NCI-H2107 (cell line): ENCODE data around the gene ANKRD13C.
A peak's percentile ranks its signal among the peaks of the same experiment; 100 is the strongest.
"Not testable (repeated sequence)": the region's sequence is repeated elsewhere in the genome, so short reads cannot be mapped to it uniquely, and the experiment has no call there.

Experiments
- DNase-seq: peaks from one replicate; lab custom pipeline; 2025; lab: John Stamatoyannopoulos, UW

Gene ANKRD13C, protein sequence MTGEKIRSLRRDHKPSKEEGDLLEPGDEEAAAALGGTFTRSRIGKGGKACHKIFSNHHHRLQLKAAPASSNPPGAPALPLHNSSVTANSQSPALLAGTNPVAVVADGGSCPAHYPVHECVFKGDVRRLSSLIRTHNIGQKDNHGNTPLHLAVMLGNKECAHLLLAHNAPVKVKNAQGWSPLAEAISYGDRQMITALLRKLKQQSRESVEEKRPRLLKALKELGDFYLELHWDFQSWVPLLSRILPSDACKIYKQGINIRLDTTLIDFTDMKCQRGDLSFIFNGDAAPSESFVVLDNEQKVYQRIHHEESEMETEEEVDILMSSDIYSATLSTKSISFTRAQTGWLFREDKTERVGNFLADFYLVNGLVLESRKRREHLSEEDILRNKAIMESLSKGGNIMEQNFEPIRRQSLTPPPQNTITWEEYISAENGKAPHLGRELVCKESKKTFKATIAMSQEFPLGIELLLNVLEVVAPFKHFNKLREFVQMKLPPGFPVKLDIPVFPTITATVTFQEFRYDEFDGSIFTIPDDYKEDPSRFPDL

DNA sequence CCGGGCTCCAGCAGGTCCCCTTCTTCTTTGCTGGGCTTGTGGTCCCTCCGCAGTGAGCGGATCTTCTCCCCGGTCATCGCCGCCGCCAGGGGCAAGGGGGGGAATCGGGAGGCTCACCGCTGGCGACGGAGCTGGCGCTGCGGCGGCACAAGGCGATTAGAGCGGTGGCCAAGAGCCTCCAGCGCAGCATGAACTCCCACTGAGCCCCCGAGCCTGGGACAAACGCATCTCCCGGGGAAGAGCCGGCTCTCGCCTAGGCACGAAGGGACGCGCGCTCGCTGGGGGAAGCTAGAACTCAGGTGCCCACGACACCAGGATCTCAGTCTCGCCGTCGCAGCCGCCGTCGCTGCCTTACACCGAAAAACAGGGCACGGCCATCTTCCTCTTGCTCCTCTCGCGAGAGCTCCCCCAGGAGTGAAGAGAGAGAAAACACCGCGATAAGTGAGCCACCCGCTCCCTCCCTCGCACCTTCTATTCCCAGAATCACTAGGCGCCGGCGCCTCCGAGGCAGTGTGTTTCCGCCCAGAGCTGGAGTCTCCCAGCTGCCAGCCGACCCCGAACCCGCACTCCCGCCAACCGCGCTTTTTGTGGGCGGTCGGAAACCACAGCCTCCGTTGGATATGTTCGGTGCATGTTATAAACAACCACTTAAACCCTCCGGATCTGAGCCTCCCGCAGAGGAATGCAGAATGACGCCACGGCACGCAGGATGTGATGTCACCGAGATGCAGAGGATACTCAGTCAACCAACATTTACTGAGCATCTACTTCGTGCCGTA is at the start of gene ANKRD13C:
Gene ANKRD13C, minus strand, starts transcription at position 391 of the 779 bp plus-strand sequence. Its CDS starts 314 bp downstream, at position 77.
- DNase-seq: peak; percentile 92

DNA sequence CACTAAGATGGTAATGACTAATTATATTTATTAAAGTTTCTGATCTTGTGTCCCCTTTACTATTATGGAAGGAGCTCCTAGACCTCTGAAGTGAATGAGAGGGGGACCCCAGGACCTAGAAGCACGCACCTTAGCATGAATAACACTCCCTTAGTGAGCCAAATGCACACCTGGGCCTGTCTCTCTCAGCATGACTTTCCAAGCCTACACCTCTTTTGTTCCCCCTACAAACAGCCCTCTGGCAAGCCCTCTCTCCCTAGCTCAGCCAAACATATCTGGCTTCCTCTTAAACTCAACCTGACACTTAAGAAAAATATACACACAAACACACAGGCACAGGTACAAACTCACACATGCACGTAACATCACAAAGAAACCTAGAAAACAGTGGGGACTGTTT is 49.2 kb upstream of the ANKRD13C start:
- DNase-seq: no peak

DNA sequence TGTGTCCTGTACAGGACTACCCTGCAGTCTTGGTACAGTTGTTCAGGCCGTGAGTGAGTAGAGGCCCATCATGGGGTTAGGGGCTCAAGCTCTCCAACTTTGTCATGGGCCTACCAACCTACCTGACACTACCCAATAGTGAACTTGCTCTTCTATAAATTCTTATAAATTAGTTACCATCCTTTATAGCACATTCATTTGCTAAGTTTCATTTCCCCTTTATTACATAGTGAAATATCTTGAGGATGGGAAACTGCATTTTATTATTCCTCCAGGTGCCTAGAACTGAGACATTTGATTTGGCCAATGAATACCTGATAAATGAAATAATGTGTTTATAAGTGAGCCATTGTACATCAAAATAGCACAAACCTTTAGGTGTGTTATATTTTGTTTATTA is 47.5 kb upstream of the ANKRD13C start:
- no peak for DNase-seq

DNA sequence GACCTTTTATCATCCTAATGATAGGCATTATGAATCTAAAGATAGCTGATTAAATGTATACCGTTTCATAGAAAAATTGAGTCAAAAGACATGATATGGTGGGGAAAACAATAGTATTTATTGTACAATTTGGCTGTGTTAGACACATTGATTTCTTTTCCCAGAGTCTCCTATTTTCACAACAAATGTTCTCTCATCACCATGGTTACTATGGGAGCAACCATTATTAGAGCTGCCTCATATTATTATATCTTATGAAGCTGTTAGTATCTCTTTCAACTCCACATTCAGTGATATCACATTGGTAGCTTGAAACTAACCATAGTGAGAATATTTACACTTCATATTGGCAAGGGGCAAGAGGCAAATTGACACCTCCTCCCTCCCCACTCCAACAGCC is 45.8 kb upstream of the ANKRD13C start:
- DNase-seq: no peak

DNA sequence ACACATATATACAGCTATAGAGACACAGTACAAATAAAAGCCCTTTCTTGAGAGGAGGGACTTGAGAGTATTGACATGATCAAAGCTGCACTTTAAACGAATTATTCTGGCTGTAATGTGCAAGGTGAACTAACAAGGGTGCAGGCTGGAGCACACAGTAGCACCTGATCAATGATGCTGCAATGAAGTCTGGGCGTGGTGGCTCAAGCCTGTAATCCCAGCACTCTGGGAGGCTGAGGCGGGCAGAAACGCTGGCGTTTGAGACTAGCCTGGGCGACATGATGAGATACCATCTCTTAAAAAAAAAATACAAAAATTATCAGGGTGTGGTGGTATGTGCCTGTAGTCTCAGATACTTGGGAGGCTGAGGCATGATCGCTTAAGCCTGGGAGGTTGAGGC is 42.5 kb upstream of the ANKRD13C start:
- no peak for DNase-seq

DNA sequence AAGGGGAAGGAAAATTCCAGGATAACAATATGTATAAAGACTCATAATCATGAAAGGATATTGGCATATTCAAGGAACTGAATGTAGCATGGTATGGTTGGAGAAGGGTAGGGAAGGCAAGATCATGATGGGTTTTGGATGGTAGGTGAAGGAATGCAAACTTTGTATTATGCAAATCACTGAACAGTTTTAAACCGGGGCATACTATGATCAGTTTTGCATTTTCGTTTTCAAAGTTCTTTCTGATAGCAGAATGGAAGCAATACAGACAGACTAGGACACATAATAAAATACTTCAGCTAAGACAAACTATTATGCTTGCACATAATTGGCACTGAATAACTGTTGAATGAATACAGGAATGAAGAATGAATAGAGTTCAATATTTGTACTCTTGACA is 42.1 kb upstream of the ANKRD13C start:
- no peak for DNase-seq

DNA sequence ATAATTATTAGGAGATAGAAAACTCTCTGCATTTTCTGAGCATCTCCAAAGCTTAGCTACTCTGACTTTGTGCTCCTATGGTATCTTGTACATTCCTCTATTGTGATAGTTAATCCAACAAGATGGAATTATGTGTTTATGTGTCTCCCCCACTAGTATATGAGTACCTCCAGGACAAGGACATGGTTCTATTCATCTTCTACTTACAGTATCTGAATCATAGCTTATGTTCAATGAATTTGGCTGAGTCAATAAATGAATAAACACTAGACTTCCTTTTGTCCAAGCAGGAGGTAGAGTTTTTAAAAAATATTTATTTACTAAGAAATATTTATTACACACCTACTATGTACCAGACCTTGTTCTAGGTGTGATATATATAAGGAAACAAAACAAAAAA is 38.1 kb upstream of the ANKRD13C start:
- no peak for DNase-seq

DNA sequence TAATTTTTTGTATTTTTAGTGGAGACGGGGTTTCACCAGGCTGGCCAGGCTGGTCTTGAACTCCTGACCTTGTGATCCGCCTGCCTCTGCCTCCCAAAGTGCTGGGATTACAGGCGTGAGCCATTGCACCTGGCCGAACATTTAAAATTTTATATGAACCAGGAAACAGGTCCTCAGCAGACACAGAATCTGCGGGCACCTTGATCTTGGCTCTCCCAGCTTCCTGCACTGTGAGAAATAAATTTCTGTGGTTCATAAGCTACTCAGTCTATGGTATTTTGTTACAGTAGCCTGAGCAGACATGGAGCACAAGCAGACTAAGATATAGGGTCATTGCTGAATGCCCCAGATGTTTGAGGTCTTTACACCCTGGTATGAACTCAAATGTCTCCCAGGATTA is 33.0 kb upstream of the ANKRD13C start:
- no peak for DNase-seq

DNA sequence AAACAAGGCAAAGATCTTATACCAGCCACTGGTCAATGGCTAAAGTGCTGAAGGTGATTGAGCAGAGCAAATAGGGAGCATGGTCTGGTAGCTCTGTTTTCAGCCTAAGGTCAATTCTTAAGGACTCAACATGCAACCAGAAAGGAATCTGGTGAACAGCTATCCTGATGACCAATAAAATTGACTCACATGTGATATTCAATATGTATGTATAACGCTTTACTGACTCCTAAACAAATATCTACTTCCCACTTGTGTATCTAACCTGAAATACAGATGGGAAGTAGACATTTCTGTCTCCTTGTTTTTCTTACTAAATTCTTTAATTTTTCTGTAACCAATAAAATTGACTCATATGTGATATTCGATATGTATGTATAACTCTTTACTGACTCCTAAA is 31.6 kb upstream of the ANKRD13C start:
- no peak for DNase-seq

DNA sequence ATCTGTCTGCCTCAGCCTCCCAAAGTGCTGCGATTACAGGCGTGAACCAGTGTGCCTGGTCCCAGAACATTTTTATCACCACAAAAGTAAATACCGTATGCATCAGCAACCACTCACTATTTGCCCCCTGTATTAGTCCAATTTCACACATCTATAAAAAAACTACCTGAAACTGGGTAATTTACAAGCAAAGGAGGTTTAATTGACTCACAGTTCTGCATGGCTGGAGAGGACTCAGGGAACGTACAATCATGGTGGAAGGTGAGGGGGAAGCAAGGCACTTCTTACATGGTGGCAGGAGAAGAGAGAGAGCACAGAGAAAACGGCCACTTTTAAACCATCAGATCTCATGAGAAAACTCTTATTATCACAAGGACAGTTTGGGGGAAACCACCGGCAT is 31.0 kb upstream of the ANKRD13C start:
- DNase-seq: no peak

DNA sequence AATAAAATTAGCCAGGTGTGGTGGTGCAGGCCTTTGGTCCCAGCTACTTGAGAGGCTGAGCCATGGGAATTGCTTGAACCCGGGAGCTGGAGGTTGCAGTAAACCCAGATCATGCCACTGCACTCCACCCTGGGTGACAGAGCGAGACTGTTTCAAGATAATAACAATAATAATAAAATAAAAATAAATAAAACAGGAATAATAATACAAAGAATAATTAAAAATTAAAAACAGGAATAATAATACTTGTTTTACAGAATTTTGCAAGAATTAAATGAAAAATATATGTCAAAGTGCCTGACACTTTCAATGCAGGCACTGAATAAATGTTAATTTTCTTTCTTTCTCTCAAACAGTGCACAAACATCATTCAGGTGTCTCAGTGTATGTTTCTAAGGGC is 30.0 kb upstream of the ANKRD13C start:
- DNase-seq: no peak

DNA sequence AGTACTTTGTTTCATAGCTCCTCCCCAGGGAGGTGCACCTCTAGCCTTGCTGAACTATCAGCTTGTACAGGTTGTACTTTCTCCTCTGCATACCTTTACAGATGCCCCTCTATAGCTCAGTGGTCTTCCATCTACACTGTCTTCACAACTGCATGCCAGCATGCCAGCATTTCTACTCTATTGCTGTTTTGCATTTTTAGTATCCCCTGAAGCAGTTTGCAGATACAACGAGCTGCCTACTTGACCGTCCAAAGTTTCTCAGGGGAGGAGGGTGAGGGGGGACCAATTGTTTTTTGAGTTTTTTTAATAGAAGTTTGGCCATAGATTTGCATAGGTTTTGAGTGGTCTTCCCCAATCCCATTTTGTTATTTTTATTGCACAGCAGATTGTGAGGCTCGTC is 29.0 kb upstream of the ANKRD13C start:
- DNase-seq: no peak

DNA sequence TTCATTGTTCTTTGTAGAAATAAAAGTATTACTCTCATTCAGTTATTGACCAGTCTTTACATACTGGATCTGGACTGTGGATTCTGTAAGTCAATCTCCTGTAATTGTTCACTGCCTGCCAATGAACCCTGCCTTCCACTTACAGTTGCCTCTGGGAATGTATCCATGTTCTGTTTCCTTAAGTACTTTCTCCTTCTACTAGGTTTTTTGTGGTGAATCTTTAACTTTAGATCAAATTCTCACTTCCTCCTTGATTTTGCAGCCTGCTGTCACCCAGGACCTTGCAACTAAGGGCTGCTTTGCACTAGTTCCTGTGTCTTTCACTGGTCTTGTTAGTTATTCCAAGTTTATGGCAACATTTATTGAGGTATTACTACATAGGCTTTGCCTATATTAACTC is 28.2 kb upstream of the ANKRD13C start:
- DNase-seq: no peak

DNA sequence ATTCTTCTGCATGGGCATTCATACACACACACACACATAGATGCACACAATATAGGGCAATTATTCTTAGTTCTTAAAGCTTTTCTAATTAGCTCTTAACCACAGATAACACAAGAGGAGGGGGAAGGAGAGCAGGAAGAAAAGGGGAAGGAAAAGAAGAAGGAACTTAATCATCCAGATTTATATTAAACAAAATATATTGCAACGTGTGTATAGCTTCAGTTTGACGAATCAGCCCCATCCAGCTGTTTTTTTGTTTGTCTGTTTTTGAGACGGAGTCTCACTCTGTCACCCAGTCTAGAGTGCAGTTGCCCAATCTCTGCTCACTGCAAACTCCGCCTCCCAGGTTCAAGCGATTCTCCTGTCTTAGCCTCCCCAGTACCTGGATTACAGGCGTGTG is 21.7 kb upstream of the ANKRD13C start:
- no peak for DNase-seq

DNA sequence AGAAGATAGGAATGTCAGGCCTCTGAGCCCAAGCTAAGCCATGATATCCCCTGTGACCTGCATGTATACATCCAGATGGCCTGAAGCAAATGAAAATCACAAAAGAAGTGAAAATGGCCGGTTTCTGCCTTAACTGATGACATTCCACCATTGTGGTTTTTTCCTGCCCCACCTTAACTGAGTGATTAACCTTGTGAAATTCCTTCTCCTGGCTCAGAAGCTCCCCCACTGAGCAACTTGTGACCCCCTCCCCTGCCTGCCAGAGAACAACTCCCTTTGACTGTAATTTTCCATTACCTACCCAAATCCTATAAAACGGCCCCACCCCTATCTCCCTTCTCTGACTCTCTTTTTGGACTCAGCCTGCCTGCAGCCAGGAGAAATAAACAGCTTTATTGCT is 19.1 kb upstream of the ANKRD13C start:
- not testable (repeated sequence) for DNase-seq

DNA sequence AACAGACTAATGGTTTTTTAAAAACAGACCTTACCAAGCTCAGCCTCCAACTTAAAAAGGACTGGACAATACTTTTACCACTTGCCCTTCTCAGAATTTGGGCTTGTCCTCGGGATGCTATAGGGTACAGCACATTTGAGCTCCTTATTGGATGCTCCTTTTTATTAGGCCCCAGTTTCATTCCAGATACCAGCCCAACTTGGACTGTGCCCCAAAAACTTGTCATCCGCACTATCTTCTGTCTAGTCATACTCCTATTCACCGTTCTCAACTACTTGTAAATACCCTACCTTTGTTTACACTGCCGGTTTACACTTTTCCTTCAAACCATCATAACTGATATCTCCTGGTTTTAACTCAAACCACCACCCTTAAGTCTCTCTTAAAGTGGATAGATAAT is 17.9 kb upstream of the ANKRD13C start:
- no peak for DNase-seq

DNA sequence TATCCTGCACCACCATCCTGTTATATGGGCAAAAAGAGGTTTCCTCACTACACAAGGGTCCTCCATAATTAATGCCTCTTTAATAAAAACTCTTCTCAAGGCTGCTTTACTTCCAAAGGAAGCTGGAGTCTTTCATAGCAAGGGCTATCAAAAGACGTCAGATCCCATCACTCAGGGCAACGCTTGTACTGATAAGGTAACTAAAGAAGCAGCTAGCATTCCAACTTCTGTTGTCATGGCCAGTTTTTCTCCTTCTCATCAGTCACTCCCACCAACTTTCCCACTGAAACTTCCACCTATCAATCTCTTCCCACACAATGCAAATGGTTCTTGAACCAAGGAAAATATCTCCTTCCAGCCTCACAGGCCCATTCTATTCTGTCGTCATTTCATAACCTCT is 17.1 kb upstream of the ANKRD13C start:
- not testable (repeated sequence) for DNase-seq

DNA sequence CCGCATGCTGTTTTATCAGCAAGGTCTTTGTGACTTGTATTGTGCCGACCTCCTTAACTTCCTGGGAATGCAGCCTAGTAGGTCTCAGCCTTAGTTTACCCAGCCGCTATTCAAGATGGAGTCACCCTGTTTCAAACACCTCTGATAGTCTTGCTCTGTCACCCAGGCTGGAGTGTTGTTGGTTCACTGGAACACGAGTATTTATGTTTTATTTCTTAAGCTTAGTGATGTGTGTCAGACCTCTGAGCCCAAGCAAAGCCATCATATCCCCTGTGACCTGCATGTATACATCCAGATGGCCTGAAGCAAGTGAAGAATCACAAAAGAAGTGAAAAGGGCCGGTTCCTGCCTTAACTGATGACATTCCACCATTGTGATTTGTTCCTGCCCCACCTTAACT is 12.9 kb upstream of the ANKRD13C start:
- DNase-seq: not testable (repeated sequence)

DNA sequence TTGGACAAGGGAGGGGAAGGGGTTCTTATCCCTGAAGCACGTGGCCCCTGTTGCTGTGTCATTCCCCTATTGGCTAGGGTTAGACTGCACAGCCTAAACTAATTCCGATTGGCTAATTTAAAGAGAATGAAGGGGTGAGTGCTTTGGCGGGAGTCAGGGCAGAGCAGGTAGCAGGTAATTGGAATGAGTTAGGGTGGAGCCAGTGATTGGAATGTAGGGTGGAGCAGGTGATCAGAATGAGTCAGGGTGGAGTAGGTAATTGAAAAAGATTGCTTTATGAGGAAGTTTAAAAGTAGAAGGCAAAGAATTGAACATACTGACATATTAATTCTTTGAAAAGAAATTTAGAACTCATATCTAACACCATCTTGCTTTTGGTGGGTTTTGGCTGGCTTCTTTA is 12.5 kb upstream of the ANKRD13C start:
- DNase-seq: not testable (repeated sequence)

DNA sequence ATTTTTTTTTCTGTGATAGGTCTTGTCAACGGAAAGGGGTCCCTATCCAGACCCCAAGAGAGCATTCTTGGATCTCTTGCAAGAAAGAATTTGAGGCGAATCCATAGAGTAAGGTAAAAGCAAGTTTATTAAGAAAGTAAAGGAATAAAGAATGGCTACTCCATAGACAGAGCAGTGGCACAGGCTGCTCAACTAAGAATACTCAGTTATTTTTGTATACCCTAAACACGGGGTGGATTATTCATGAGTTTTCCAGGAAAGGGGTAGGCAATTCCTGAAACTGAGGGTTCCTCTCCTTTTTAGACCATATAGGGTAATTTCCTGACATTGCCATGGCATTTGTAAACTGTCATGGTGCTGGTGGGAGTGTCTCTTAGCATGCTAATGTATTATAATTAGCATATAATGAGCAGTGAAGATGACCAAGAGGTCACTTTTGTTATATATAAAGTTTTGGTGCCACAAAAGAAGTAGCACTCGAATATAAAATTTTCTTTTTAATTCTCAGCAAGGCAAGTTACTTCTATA is 12.0 kb upstream of the ANKRD13C start:
- not testable (repeated sequence) for DNase-seq

DNA sequence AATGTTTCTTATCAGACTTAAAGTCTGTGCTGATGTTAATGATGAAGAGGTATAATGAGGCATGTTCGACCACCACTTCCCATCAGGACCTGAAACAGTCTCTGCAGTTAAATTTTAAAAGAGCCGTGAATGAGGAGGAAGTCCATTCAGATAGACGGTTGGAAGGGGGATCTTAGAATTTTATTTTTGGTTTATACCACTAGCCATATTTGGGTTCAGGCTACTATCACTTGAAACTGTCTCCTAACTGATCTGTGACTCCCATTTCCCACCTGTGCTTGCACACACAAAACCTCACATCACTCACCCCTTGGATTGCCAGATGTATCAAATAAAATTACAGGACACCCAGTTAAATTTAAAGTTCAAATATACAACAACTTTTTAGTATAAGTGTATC is 9.9 kb upstream of the ANKRD13C start:
- no peak for DNase-seq

DNA sequence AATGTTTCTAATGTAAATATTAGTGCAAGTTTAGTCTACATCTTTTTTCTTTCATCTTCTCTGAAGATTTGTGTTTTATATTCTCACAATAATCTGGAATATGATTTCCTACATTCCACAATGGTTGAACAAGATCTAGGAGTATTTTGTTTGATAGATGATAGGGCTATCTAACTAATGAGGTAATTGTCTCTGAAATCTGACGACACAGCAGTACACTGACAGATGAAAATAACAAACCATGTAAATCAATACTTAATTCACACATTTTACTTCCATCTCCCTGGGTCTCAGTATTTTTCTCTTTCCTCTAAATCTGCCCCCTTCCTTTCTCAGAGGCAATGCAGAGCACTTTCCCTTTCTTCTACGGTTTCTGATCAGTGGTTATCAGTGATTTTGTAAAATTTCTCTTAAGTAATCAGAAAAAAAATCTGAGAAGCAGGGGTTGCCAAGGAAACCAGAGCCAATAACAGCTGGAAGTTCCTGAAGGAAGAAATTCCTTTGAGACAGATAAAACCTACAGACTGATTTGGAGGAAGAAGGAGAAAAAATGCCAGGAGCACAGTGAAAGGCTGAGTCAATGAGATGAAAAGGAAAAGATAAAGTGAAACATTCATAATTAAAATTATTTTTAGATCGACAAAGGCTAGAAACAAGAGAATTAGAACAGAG is 7.3 kb upstream of the ANKRD13C start:
- no peak for DNase-seq
